HG03097 (cell line): ENCODE measurements around the gene RCL1.
"Not testable (repeated sequence)": the region's sequence is repeated elsewhere in the genome, so short reads cannot be mapped to it uniquely, and the experiment has no call there.

Source experiments
- ATAC-seq: cut with Tn5 transposase; IDR thresholded peaks from one replicate; pipeline ENCODE4 v1.9.1; 2021; ENCODE audit not compliant: unreplicated experiment, low FRiP score

RCL1 gene

GRCh38 chr9:4865681-4866080 lies 72.9 kb downstream of the RCL1 start:
- no peak for ATAC-seq

GRCh38 chr9:4866239-4866969 lies 73.7 kb downstream of the RCL1 start:
- ATAC-seq: no peak

- no peak for ATAC-seq
These were observed 80.3 kb downstream of the RCL1 start for GRCh38 chr9:4873066-4873465.

- ATAC-seq: no peak
These were observed 82.8 kb downstream of the RCL1 start for GRCh38 chr9:4875559-4875958.

GRCh38 chr9:4879115-4879558 lies 86.4 kb downstream of the RCL1 start:
- no peak for ATAC-seq

GRCh38 chr9:4883326-4883873 lies 90.7 kb downstream of the RCL1 start:
- ATAC-seq: no peak

GRCh38 chr9:4886698-4887097 lies 94.0 kb downstream of the RCL1 start:
- peak; percentile 94 for ATAC-seq

GRCh38 chr9:4887556-4887955 lies 94.8 kb downstream of the RCL1 start:
- no peak for ATAC-seq

- ATAC-seq: no peak
These were observed 97.5 kb downstream of the RCL1 start for GRCh38 chr9:4890242-4890641.

GRCh38 chr9:4890929-4891328 lies 98.2 kb downstream of the RCL1 start:
- no peak for ATAC-seq

GRCh38 chr9:4891674-4892073 lies 98.9 kb downstream of the RCL1 start:
- no peak for ATAC-seq

- no peak for ATAC-seq
These were observed 99.9 kb downstream of the RCL1 start for GRCh38 chr9:4892501-4893194.

GRCh38 chr9:4894076-4894475 lies 101.3 kb downstream of the RCL1 start:
- no peak for ATAC-seq

GRCh38 chr9:4899853-4900252 lies 107.1 kb downstream of the RCL1 start:
- not testable (repeated sequence) for ATAC-seq

- not testable (repeated sequence) for ATAC-seq
These were observed 108.8 kb downstream of the RCL1 start for GRCh38 chr9:4901401-4902134.

- no peak for ATAC-seq
These were observed 109.4 kb downstream of the RCL1 start for GRCh38 chr9:4902135-4902475.

- no peak for ATAC-seq
These were observed 111.8 kb downstream of the RCL1 start for GRCh38 chr9:4904322-4905134.

- ATAC-seq: no peak
These were observed 112.4 kb downstream of the RCL1 start for GRCh38 chr9:4905135-4905490.
